HUES6 (cell line): ENCODE results near the gene SLC6A8.
"Not testable (repeated sequence)": the region's sequence is repeated elsewhere in the genome, so short reads cannot be mapped to it uniquely, and the experiment has no call there.

ENCODE experiments used
- H3K27ac ChIP-seq: 2 replicates; pipeline ENCODE4 v1.7.0; 2013; ENCODE audit warnings: low read depth, mild to moderate bottlenecking, low read length, inconsistent platforms
- H3K27me3 ChIP-seq: 2 replicates; pipeline ENCODE4 v1.6.1; 2013; ENCODE audit warnings: low read length; ENCODE audit not compliant: control insufficient read depth, insufficient read depth
- H3K36me3 ChIP-seq: 2 replicates; pipeline ENCODE4 v1.6.1; 2013; ENCODE audit warnings: low read length; ENCODE audit not compliant: control insufficient read depth, insufficient read depth
- H3K4me1 ChIP-seq: 2 replicates; pipeline ENCODE4 v1.6.1; 2013; ENCODE audit warnings: low read length; ENCODE audit not compliant: control insufficient read depth, insufficient read depth
- H3K4me3 ChIP-seq: 2 replicates; pipeline ENCODE4 v1.5.1; 2013; ENCODE audit warnings: low read depth, low read length
- H3K9ac ChIP-seq: one replicate; pipeline ENCODE4 v1.6.1; 2013; ENCODE audit warnings: mild to moderate bottlenecking, low read length
- H3K9me3 ChIP-seq: 2 replicates; pipeline ENCODE4 v1.6.1; 2013; ENCODE audit warnings: low read depth, low read length; ENCODE audit not compliant: control insufficient read depth, insufficient read depth

SLC6A8 gene

DNA sequence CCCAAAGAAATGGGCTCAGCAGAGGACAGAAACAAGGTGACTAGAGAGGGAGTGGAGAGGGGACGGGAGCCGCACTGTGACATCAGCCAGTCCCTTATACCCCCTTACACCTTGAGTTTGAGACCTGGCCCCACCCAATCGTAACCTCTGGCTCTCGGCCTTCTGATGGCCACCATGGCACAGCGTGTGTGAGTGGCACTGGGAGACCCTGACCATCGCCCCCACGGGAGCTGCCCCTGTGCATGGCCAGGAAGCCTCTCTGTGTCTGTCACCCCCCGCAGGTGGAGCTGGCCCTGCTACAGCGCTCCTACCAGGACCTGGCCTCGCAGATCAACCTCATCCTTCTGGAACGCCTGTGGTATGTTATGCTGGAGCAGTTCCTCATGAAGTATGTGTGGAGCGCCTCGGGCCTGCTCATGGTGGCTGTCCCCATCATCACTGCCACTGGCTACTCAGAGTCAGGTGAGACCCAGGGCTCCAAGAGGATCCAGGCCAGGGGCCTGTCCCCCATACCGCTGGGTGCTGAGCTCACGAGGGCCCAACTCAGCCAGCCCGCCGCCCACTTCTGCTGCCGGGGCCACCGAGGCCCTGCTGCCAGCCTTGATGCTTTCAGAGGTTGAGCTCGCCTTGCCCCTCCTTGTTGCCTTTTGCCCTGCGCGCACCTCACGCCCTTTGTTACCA lies 41.4 kb downstream of the SLC6A8 start:
- Histone ChIP-seq H3K36me3 (peaks cover 4% of the 10 kb centered on the region; the same call in 1 of the 2 replicates), H3K27ac (no peak overlapping the region), H3K9me3 (peaks cover 38% of the 10 kb centered on the region; the same call in 1 of the 2 replicates), H3K27me3 (no peaks in the 10 kb centered on the region), H3K4me3 (no peak overlapping the region), H3K9ac (no peak overlapping the region), H3K4me1 (peaks cover 33% of the 10 kb centered on the region)

DNA sequence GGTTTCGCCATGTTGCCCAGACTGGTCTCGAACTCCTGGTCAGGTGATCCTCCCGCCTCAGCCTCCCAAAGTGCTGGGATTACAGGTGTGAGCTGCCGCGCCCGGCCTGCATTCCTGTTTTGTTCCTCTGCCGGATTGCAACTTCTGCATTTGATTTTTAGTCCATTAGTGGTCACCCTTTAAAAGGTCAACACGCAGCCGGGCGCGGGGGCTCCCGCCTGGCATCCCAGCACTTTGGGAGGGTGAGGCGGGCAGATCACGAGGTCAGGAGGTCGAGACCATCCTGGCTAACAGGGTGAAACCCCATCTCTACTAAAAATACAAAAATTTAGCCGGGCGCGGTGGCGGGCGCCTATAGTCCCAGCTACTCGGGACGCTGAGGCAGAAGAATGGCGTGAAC lies 42.4 kb downstream of the SLC6A8 start:
- H3K9ac ChIP-seq, H3K36me3 ChIP-seq, H3K27me3 ChIP-seq, H3K4me3 ChIP-seq, H3K27ac ChIP-seq: not testable (repeated sequence)
- Histone ChIP-seq H3K9me3 (peaks cover 42% of the 10 kb centered on the region; the same call in 1 of the 2 replicates), H3K4me1 (peaks cover 32% of the 10 kb centered on the region)

DNA sequence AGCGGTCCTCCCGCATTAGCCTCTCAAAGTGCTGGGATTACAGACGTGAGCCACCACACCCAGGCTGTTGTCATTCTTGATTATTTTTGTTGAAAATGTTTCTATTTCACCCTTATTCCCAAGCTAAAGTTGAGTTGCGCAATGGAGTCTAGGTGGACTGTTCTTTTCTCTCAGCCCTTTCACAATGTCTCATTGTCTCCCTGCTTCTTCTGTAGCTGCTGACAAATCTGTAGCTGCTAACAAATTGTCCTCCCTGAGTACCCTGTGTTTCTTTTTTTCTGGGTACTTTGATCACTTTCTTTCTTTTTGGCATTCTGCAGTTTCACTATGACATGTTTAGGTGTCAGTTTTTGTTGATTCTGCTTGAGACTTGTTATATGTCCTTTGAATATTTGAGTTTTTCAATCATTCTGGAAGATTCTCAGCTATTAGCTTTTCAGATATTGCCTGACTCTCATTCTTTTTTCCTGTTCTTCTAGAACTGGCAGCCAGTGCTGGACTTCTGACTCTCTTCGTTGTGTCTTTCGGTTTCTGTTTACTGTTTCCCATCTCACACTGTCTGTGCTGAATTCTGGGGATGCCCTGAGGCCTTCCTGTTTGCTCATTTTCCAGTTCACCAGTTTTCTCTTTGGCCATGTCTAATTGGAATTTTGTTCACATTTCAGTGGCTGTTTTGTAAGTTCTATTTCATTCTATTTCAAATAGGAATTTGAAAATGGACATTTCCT lies 43.6 kb downstream of the SLC6A8 start:
- no peak overlapping the region for H3K9ac ChIP-seq
- no peaks in the 10 kb centered on the region for H3K27me3 ChIP-seq
- H3K4me1 ChIP-seq, result peaks cover 31% of the 10 kb centered on the region
- peaks cover 44% of the 10 kb centered on the region; the same call in 1 of the 2 replicates for H3K9me3 ChIP-seq
- no peak overlapping the region for H3K4me3 ChIP-seq
- H3K27ac ChIP-seq, result no peak overlapping the region
- H3K36me3 ChIP-seq, result peaks cover 4% of the 10 kb centered on the region; the same call in 1 of the 2 replicates

DNA sequence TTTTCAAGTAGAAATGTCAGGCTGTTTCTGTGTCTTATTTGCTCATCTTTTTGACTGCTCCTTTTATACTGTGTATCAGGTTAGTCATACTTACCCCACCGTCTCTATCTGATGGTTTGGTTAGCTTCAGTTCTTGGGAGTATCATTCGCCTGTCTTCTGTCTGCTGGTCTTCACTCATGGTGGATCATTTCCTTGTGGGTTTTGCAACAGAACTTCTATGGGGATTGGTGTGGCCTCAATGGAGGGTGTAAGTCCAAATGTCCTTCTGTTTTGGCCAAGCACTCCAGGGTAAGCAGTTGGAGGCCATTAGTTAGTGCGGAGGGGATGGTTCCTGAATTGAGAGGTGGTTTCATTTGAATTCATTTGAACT lies 44.1 kb downstream of the SLC6A8 start:
- Histone ChIP-seq H3K4me1 (peaks cover 29% of the 10 kb centered on the region), H3K9ac (no peak overlapping the region), H3K9me3 (peaks cover 48% of the 10 kb centered on the region; the same call in 1 of the 2 replicates), H3K27me3 (no peaks in the 10 kb centered on the region), H3K4me3 (no peak overlapping the region), H3K36me3 (peaks cover 6% of the 10 kb centered on the region; the same call in 1 of the 2 replicates), H3K27ac (no peak overlapping the region)

DNA sequence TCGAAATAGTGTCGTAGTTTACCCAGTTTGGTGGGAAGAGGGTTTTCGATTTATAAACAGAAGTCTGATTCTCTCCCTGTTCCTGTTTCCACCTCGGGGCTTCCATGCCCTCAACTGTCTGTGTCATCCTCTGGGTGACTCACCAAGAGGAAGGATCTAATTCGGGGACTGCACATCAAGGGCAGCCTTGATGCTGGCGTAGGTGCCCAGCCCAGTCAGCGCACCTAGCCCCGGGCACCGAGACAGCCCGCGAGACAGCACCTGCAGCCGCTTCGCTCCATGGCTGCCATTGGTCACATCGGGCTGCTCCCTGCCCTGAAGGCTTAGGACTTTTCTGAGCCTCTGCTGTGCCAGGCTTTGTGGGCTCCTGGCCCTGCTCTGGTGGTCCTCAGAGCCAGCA lies 44.7 kb downstream of the SLC6A8 start:
- peaks cover 23% of the 10 kb centered on the region for H3K4me1 ChIP-seq
- peaks cover 51% of the 10 kb centered on the region; the same call in 1 of the 2 replicates for H3K9me3 ChIP-seq
- no peak overlapping the region for H3K27ac ChIP-seq
- H3K36me3 ChIP-seq, result peaks cover 10% of the 10 kb centered on the region; the same call in 1 of the 2 replicates
- H3K4me3 ChIP-seq, result no peak overlapping the region
- H3K27me3 ChIP-seq, result no peaks in the 10 kb centered on the region
- H3K9ac ChIP-seq, result no peak overlapping the region

DNA sequence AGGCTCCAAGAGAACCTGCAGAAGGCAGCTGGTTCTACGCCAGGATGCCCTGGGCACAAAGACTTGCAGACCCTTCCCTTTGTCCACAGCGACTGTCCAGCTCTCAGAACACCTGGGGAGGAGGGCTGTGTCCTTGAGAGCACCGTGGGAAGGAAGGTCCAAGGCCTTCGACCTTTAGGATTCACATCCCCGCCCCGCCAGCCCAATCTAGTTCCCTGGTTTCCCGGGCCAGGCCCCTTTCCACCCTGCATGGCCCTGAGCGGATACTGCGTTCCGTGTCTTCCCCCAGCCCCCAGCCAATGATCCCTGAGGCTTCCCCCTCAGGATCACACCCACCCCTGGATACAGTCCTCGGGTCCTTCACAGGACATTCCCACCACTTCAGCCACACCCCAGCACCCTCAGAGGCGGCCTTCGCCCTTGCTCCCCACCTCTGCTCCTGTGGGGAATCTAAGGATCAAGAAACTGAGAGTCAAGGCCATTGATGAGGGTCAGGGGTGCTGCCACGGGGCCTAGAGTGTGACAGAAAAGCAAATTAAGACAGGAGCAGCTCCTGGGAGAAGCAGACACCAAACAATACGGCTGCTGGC lies 46.0 kb downstream of the SLC6A8 start:
- Histone ChIP-seq H3K9ac (no peak overlapping the region), H3K27ac (no peak overlapping the region), H3K4me1 (peaks cover 14% of the 10 kb centered on the region; the same call in 1 of the 2 replicates), H3K27me3 (no peaks in the 10 kb centered on the region), H3K9me3 (peaks cover 43% of the 10 kb centered on the region; the same call in 1 of the 2 replicates), H3K4me3 (no peak overlapping the region), H3K36me3 (peaks cover 10% of the 10 kb centered on the region; the same call in 1 of the 2 replicates)

DNA sequence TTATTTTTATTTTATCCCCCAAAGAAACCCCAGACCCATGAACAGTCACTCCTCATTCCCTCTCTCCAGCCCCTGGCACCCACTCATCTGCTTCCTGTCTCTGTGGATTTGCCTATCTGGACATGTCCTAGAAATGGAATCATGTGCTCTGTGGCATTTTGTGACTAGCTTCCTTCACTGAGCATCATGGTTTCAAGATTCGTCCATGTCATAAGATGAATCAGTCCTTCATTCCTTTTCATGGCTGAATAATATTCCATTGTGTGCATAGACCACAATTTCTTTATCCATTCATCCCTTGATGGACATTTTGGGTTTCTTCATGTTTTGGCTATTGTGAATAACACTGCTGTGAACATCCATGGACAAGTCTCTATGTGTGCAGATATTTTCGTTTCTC lies 47.1 kb downstream of the SLC6A8 start:
- Histone ChIP-seq H3K27me3 (no peaks in the 10 kb centered on the region), H3K36me3 (peaks cover 6% of the 10 kb centered on the region; the same call in 1 of the 2 replicates), H3K4me1 (peaks cover 14% of the 10 kb centered on the region; the same call in 1 of the 2 replicates), H3K9ac (no peak overlapping the region), H3K9me3 (peaks cover 43% of the 10 kb centered on the region; the same call in 1 of the 2 replicates), H3K27ac (no peak overlapping the region), H3K4me3 (no peak overlapping the region)

DNA sequence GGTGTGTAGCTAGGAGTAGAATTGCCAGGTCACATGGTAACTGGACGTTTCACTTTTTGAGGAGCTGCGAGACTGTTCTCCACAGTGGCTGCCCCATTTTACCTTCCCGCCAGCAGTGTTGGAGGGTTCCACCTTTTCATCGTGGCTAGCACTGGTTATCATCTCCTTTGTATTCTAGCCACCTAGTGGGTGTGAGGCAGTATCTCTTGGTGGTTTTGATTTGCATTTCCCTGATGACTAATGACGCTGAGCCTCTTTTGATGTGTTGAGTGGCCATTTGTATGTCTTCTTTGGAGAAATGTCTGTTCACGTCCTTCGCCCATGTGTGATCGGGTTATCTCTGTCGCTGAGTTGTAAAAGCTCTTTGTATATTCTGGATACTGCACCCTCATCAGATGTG lies 47.5 kb downstream of the SLC6A8 start:
- Histone ChIP-seq H3K4me1 (peaks cover 14% of the 10 kb centered on the region; the same call in 1 of the 2 replicates), H3K9ac (peak overlapping the region; percentile 27), H3K27ac (peak overlapping the region; percentile 25; the same call in 1 of the 2 replicates), H3K9me3 (peaks cover 45% of the 10 kb centered on the region; the same call in 1 of the 2 replicates), H3K36me3 (peaks cover 6% of the 10 kb centered on the region; the same call in 1 of the 2 replicates), H3K4me3 (peak overlapping the region; percentile 9; the same call in 1 of the 2 replicates), H3K27me3 (no peaks in the 10 kb centered on the region)

DNA sequence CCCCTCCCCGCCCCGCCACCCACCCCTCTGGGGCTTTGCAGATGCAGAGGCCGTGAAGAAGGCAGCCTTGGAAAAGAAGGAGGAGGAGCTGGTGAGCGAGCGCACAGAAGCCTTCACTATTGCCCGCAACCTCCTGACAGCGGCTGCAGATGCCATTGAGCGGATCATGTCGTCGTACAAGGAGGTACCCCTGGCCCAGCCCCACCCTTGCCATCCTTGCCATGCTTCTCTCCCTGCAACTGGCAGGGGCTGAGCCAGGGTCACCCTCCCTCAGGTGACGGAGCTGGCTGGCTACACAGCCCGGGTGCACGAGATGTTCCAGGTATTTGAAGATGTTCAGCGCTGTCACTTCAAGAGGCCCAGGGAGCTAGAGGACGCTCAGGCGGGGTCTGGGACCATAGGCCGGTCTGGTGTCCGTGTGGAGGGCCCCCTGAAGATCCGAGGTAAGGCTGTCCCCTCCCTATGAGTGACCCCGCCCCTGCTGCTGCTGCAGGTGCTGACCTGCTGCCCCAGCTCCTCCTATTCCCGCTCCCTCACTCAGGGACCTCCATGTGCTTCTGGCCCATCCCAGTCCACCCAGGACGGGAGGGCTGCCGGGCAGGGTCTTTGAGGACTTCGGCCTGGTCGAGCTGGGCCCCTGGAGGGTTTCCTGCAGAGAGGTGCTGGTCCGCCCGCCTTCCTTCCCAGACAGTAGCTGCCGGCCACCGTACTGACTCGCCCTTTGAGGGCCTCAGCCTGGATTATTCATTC lies 48.5 kb downstream of the SLC6A8 start:
- no peaks in the 10 kb centered on the region for H3K27me3 ChIP-seq
- H3K36me3 ChIP-seq, result peaks cover 6% of the 10 kb centered on the region; the same call in 1 of the 2 replicates
- peaks cover 14% of the 10 kb centered on the region; the same call in 1 of the 2 replicates for H3K4me1 ChIP-seq
- no peak overlapping the region for H3K4me3 ChIP-seq
- no peak overlapping the region for H3K9ac ChIP-seq
- H3K9me3 ChIP-seq, result peaks cover 43% of the 10 kb centered on the region; the same call in 1 of the 2 replicates
- no peak overlapping the region for H3K27ac ChIP-seq

DNA sequence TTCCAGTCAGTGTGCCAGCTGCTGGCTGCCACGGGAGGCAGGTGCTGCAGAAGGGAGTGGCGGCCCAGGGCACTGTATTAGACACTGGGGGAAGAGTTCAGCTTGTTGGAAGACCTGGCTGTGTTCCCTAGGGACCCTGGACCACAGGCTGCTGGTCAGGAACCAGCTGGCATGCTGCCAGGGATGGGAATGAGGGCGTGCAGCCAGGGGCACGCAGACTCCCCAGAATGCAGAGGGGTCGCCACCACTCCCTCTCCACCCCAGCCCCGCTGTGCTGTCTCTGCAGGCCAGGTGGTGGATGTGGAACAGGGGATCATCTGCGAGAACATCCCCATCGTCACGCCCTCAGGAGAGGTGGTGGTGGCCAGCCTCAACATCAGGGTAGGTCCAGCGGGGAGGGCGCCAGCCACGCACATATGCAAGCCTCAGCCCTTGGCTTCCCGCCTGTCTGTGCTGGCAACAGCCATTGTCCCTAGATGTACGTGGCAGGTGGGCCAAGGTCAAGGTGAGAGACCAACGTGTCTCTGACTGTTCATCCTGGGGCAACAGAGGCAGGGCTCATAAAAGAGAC lies 49.2 kb downstream of the SLC6A8 start:
- Histone ChIP-seq H3K27me3 (no peaks in the 10 kb centered on the region), H3K9ac (no peak overlapping the region), H3K27ac (no peak overlapping the region), H3K36me3 (peaks cover 6% of the 10 kb centered on the region; the same call in 1 of the 2 replicates), H3K4me3 (no peak overlapping the region), H3K4me1 (peaks cover 14% of the 10 kb centered on the region; the same call in 1 of the 2 replicates), H3K9me3 (peaks cover 36% of the 10 kb centered on the region; the same call in 1 of the 2 replicates)
